Measurements from ENCODE around the gene ULK2. TPM values are rescaled to one million over a fixed set of nuclear protein-coding genes. Genes with fewer than 3 reads are reported as not detected.

ULK2 gene
- total and polyA plus RNA-seq, 4 donors: 35.2 to 72.3 (median 53.5) TPM

- DNase-seq (ENCODE audit: low read depth in 4 of 6, low spot score in 6 of 6): no peak
- no peak overlapping the region for H3K27ac ChIP-seq (ENCODE audit: low read depth, low read length)
- H3K9me3 ChIP-seq (ENCODE audit: control insufficient read depth, insufficient read depth, low read length): no peaks in the 10 kb centered on the region
- H3K36me3 ChIP-seq (ENCODE audit: control insufficient read depth, insufficient read depth, low read length): no peaks in the 10 kb centered on the region
- 94% methylated on average over 12 of the region's 15 CpGs for WGBS (ENCODE audit: insufficient coverage)
- no peaks in the 10 kb centered on the region for H3K27me3 ChIP-seq (ENCODE audit: control insufficient read depth, insufficient read depth, low read length)
- H3K4me1 ChIP-seq (ENCODE audit: control insufficient read depth, insufficient read depth, low read length): peaks cover 17% of the 10 kb centered on the region
- no peak overlapping the region for H3K4me3 ChIP-seq (ENCODE audit: low read depth, low read length)
Observed at GRCh38 chr17:19752216-19753050, 115.3 kb downstream of the ULK2 start.

DNA sequence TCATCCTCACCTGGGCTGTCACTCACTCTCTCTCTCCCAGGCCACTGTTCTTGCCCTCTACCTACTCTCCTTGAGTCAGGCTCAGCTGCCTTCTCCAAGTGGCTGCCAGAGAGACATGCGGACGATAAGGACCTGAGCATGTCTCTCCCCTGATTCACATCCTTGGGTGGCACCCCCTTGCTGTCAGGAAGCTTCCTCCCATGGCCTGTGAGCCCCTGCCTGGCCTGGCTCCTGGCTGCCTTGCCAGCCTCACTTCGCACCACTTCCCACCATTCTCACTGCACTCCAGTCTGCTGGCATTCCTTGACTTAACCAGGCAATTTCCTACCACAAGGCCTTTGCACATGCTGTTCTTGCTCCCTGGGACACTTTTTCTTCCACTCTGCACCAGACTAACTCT is 116.9 kb downstream of the ULK2 start:
- peaks cover 17% of the 10 kb centered on the region for H3K4me1 ChIP-seq (ENCODE audit: control insufficient read depth, insufficient read depth, low read length)
- no peak overlapping the region for H3K27ac ChIP-seq (ENCODE audit: low read depth, low read length)
- no peaks in the 10 kb centered on the region for H3K27me3 ChIP-seq (ENCODE audit: control insufficient read depth, insufficient read depth, low read length)
- H3K36me3 ChIP-seq (ENCODE audit: control insufficient read depth, insufficient read depth, low read length): no peaks in the 10 kb centered on the region
- no peak overlapping the region for H3K4me3 ChIP-seq (ENCODE audit: low read depth, low read length)
- 96% methylated on average over 3 of the region's 3 CpGs for WGBS (ENCODE audit: insufficient coverage)
- DNase-seq (ENCODE audit: low read depth in 4 of 6, low spot score in 6 of 6): no peak
- no peaks in the 10 kb centered on the region for H3K9me3 ChIP-seq (ENCODE audit: control insufficient read depth, insufficient read depth, low read length)

DNA sequence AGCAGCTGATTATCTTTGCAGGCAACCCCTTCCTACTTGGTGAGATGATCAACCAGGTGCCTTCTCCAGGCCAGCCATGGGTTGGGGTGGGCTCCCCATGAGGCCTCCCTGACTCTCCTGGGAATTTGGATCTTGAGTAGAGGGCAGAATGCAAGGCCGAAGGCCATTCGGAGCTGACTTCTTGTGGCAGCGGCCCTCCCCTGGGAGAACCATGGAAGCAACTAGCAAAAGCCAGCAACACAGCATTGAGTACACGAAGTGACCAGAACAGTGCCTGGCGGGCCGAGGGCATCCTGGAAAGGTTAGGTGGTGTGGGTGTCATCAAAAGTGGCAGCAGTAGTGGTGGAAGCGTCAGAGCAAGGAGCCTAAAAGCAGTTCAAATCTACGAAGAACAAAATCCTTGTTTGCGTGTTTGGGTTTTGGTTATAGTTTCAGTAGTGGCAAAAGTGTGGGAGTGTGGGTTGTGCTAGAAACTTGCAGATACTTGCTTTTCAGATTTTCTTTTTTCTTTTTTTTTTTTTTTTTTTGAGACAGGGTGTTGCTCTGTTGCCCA is 117.6 kb downstream of the ULK2 start:
- DNase-seq (ENCODE audit: low read depth in 4 of 6, low spot score in 6 of 6): no peak
- Histone ChIP-seq H3K4me1 (ENCODE audit: control insufficient read depth, insufficient read depth, low read length) (peaks cover 22% of the 10 kb centered on the region), H3K9me3 (ENCODE audit: control insufficient read depth, insufficient read depth, low read length) (no peaks in the 10 kb centered on the region), H3K4me3 (ENCODE audit: low read depth, low read length) (no peak overlapping the region), H3K36me3 (ENCODE audit: control insufficient read depth, insufficient read depth, low read length) (no peaks in the 10 kb centered on the region), H3K27me3 (ENCODE audit: control insufficient read depth, insufficient read depth, low read length) (no peaks in the 10 kb centered on the region), H3K27ac (ENCODE audit: low read depth, low read length) (no peak overlapping the region)
- 97% methylated on average over 9 of the region's 9 CpGs for WGBS (ENCODE audit: insufficient coverage)

DNA sequence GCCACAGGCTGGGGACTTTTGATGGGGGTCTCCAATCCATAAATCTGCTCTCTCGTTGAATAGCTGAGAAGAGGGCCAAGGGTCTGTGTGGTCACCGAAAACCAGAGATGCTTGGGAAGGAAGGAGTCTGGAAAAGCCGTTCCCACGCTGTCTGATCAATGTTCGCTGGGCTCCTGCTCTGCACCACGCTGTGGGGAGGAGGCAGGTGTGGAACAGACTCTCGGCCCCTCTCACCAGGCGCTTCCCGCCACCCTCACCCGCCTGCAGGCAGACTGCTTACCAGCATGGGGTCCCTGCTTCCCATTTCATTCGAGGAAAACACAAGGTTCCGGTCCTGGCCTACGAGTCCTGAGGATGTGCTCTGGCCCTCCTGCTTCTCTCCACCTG is 118.9 kb downstream of the ULK2 start:
- Histone ChIP-seq H3K27ac (ENCODE audit: low read depth, low read length) (no peak overlapping the region), H3K4me3 (ENCODE audit: low read depth, low read length) (no peak overlapping the region), H3K4me1 (ENCODE audit: control insufficient read depth, insufficient read depth, low read length) (peaks cover 28% of the 10 kb centered on the region), H3K27me3 (ENCODE audit: control insufficient read depth, insufficient read depth, low read length) (no peaks in the 10 kb centered on the region), H3K9me3 (ENCODE audit: control insufficient read depth, insufficient read depth, low read length) (no peaks in the 10 kb centered on the region), H3K36me3 (ENCODE audit: control insufficient read depth, insufficient read depth, low read length) (no peaks in the 10 kb centered on the region)
- no peak for DNase-seq (ENCODE audit: low read depth in 4 of 6, low spot score in 6 of 6)
- WGBS (ENCODE audit: insufficient coverage): 47% methylated on average over 12 of the region's 13 CpGs

- WGBS (ENCODE audit: insufficient coverage): 55% methylated on average over 21 of the region's 25 CpGs
- Histone ChIP-seq H3K4me1 (ENCODE audit: control insufficient read depth, insufficient read depth, low read length) (peaks cover 27% of the 10 kb centered on the region), H3K27ac (ENCODE audit: low read depth, low read length) (no peak within 1 kb of the TSS), H3K4me3 (ENCODE audit: low read depth, low read length) (no peak within 1 kb of the TSS), H3K9me3 (ENCODE audit: control insufficient read depth, insufficient read depth, low read length) (no peaks in the 10 kb centered on the region), H3K36me3 (ENCODE audit: control insufficient read depth, insufficient read depth, low read length) (no peaks in the 10 kb centered on the region), H3K27me3 (ENCODE audit: control insufficient read depth, insufficient read depth, low read length) (no peaks in the 10 kb centered on the region)
- DNase-seq (ENCODE audit: low read depth in 4 of 6, low spot score in 6 of 6): peak in 1 of 6 donors; percentile 9
Observed at GRCh38 chr17:19747829-19748806, 119.6 kb downstream of the ULK2 start, which contains the start of gene ALDH3A1. Gene ALDH3A1, minus strand, starts transcription at chr17:19748298. Its CDS starts 3,169 bp downstream, at chr17:19745129.

DNA sequence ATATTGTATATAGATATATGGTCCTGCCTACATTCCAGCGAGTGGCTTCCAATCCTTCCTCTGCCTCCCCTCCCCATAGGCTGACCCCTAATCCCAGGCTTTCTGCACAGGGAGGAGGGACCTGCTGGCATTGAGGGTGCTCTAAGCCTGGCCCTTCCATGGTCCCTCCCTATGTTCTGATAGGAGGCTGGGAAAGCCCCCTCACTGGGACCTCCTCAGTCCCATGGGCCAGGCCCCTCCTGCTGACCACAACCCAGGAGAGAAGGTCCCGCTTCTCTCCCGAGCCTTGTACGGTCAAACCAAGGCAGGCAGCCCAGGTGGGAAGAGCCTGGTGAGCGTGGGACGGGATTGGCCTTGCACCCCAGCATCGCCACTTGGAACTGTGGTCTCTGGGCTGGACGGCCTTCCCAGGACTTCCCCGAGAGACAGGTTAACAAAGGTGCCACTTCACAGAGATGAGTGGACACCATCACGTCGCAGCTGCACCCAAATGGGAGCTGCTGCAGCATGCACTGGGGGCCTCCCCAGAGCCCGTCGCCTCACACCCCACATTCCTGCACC is 120.5 kb downstream of the ULK2 start:
- Histone ChIP-seq H3K4me3 (ENCODE audit: low read depth, low read length) (no peak overlapping the region), H3K9me3 (ENCODE audit: control insufficient read depth, insufficient read depth, low read length) (no peaks in the 10 kb centered on the region), H3K4me1 (ENCODE audit: control insufficient read depth, insufficient read depth, low read length) (peaks cover 24% of the 10 kb centered on the region), H3K36me3 (ENCODE audit: control insufficient read depth, insufficient read depth, low read length) (no peaks in the 10 kb centered on the region), H3K27ac (ENCODE audit: low read depth, low read length) (no peak overlapping the region), H3K27me3 (ENCODE audit: control insufficient read depth, insufficient read depth, low read length) (no peaks in the 10 kb centered on the region)
- WGBS (ENCODE audit: insufficient coverage): 94% methylated on average over 12 of the region's 13 CpGs
- no peak for DNase-seq (ENCODE audit: low read depth in 4 of 6, low spot score in 6 of 6)

- H3K4me1 ChIP-seq (ENCODE audit: control insufficient read depth, insufficient read depth, low read length): peaks cover 24% of the 10 kb centered on the region
- 89% methylated on average over 14 of the region's 20 CpGs for WGBS (ENCODE audit: insufficient coverage)
- no peaks in the 10 kb centered on the region for H3K27me3 ChIP-seq (ENCODE audit: control insufficient read depth, insufficient read depth, low read length)
- H3K9me3 ChIP-seq (ENCODE audit: control insufficient read depth, insufficient read depth, low read length): no peaks in the 10 kb centered on the region
- no peak for DNase-seq (ENCODE audit: low read depth in 4 of 6, low spot score in 6 of 6)
- H3K27ac ChIP-seq (ENCODE audit: low read depth, low read length): no peak overlapping the region
- no peaks in the 10 kb centered on the region for H3K36me3 ChIP-seq (ENCODE audit: control insufficient read depth, insufficient read depth, low read length)
- H3K4me3 ChIP-seq (ENCODE audit: low read depth, low read length): no peak overlapping the region
Observed at GRCh38 chr17:19746517-19746916, 121.2 kb downstream of the ULK2 start.

DNA sequence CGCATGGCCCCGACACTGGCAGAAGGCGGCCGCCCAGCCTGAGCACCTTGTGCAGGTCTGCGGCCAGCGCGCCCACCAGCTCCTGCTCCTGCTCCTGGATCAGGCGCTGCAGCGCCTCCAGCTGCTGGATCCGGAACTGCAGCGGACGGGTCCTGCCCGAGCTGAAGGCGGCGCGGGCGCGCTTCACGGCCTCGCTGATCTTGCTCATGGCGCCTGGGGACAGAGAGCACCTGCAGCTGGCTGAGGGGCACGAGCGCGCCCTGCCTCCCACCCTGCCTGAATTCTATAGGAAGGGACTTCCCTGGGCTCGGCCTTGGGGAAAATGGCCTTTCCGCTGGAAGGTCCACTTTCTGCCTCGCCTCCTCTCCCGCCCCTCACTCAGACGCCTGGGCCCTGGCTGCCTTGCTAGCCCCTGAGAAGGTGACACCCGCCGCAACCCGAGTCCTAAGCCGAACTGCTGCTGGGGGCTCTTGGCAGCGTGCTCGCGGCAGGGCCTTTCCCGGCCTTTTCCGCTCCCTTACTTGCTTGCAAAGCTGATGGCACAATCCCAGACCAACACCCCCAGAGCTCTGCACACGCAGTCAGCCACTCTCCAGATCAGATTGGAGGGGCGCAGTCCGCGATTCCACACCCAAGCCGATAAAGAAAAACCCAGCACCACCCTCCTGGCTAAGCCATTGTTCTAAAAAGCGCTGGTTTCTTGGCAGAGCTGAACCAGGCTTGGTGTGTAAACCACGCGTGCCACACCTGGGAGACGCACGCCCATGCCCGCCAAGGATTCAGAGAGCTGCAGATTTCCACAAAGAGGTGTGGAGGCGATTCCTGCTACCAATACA is 122.6 kb downstream of the ULK2 start:
- WGBS (ENCODE audit: insufficient coverage): 22% methylated on average over 48 of the region's 50 CpGs
- Histone ChIP-seq H3K27ac (ENCODE audit: low read depth, low read length) (no peak overlapping the region), H3K4me3 (ENCODE audit: low read depth, low read length) (no peak overlapping the region), H3K36me3 (ENCODE audit: control insufficient read depth, insufficient read depth, low read length) (no peaks in the 10 kb centered on the region), H3K27me3 (ENCODE audit: control insufficient read depth, insufficient read depth, low read length) (no peaks in the 10 kb centered on the region), H3K4me1 (ENCODE audit: control insufficient read depth, insufficient read depth, low read length) (peaks cover 24% of the 10 kb centered on the region), H3K9me3 (ENCODE audit: control insufficient read depth, insufficient read depth, low read length) (no peaks in the 10 kb centered on the region)
- peak; percentile 71 to 95 (median 76) for DNase-seq (ENCODE audit: low read depth in 4 of 6, low spot score in 6 of 6)
